ENCODE measurements around the gene BAK1.
A peak's percentile ranks its signal among the peaks of the same experiment; 100 is the strongest.

Gene BAK1

DNA sequence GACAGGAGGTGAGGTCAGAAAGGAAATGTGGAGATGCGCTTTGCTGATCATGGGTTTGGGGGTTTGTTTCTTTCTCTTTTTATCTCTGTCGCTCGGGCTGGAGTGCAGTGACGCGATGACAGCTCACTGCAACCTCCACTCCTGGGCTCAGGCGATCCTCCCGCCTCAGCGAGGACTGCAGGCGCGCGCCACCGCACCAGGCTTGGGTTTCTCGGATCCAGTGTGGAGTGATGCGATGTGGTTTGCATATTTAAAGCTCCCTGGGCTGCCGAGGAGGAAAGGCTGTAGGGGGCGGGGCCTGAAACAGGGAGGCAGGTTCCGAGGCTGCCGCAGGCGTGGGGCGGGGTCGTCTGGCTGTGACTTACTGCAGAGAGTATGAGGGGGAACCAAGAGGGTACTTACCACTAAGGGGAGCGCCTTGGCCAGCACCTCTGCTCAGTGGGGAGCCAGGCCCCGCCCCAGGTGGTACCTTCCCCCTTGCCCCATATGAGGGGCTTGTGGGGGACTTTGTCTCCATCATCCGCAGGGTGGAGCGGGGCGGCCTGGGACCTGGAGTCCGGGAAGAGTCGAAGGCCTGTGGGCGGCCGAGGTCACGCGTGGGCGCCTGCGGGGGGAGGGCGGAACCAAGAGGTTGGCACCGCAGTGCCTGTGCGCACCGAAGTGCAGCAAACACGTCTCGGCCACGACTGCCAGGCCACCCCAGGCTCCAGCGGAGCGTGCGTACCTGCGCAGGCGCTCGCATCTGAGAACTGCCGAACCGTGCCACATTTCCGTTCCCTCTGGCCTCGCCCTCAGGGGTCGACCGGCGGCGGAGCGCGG lies 12.7 kb upstream of the BAK1 start:
- peak; percentile 91 for DNase-seq (ENCODE audit: extremely low read depth, insufficient read length)
- Histone ChIP-seq H3K36me3 (ENCODE audit: control insufficient read depth, insufficient read depth, low read length) (no peaks in the 10 kb centered on the region), H3K4me3 (replicated peaks; ENCODE audit: low read depth, low read length) (peak overlapping the region; percentile 47), H3K27me3 (replicated peaks; ENCODE audit: control insufficient read depth, insufficient read depth, low read length) (no peaks in the 10 kb centered on the region)
- TF ChIP-seq, protein P1, sequence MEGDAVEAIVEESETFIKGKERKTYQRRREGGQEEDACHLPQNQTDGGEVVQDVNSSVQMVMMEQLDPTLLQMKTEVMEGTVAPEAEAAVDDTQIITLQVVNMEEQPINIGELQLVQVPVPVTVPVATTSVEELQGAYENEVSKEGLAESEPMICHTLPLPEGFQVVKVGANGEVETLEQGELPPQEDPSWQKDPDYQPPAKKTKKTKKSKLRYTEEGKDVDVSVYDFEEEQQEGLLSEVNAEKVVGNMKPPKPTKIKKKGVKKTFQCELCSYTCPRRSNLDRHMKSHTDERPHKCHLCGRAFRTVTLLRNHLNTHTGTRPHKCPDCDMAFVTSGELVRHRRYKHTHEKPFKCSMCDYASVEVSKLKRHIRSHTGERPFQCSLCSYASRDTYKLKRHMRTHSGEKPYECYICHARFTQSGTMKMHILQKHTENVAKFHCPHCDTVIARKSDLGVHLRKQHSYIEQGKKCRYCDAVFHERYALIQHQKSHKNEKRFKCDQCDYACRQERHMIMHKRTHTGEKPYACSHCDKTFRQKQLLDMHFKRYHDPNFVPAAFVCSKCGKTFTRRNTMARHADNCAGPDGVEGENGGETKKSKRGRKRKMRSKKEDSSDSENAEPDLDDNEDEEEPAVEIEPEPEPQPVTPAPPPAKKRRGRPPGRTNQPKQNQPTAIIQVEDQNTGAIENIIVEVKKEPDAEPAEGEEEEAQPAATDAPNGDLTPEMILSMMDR (IDR thresholded peaks at IDR 0.05; ENCODE audit: insufficient read depth, low read length, poor library complexity, severe bottlenecking): peak; percentile 2

DNA sequence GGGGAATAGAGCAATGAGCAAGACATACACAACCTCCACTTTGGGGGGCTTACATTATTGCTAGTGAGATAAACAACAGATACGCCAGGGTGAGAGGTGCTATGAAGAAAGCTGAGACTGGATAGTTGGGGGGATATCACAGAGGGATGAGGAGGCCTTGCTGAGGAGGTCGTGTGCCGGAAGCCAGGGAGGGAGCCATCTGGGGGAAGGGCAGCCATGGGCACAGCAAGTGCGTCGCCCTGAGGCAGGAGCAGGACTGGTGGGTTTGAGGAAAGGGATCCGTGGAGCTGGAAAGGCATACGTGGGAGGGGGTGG lies 12.2 kb upstream of the BAK1 start:
- no peak for DNase-seq (ENCODE audit: extremely low read depth, insufficient read length)
- no peak overlapping the region for H3K4me3 ChIP-seq (replicated peaks; ENCODE audit: low read depth, low read length)
- no peaks in the 10 kb centered on the region for H3K27me3 ChIP-seq (replicated peaks; ENCODE audit: control insufficient read depth, insufficient read depth, low read length)
- no peaks in the 10 kb centered on the region for H3K36me3 ChIP-seq (ENCODE audit: control insufficient read depth, insufficient read depth, low read length)
- TF ChIP-seq, protein P1 (IDR thresholded peaks at IDR 0.05; ENCODE audit: insufficient read depth, low read length, poor library complexity, severe bottlenecking): no peak

DNA sequence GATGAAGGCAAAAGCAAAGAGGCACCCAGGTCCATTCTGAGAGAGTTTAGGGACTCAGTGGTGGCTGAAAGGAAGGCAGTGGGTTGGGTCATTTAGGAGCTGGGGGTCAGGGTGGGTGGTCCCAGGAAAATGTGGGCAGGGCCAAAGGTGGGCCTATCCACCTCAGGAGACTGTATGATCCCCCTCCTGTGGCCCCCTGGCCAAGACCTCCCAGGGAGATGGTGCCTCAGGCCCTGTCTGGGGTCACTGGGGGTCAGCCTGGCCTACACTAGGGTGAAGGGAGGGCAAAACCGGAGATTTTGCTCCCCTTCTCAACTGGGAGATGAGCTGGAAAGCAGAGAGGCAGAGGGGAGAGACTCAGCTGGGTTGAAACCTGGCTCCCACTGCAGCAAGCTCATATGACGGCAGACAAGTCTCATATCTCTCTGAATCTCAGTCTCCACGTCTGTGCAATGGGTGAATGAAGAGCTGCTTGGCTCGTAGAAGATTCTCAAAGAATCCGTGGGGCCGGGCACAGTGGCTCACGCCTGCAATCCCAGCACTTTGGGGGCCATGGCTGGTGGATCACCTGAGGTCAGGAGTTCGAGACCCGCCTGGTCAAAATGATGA lies 11.5 kb upstream of the BAK1 start:
- DNase-seq (ENCODE audit: extremely low read depth, insufficient read length): no peak
- Histone ChIP-seq H3K4me3 (replicated peaks; ENCODE audit: low read depth, low read length) (no peak overlapping the region), H3K36me3 (ENCODE audit: control insufficient read depth, insufficient read depth, low read length) (no peaks in the 10 kb centered on the region), H3K27me3 (replicated peaks; ENCODE audit: control insufficient read depth, insufficient read depth, low read length) (no peaks in the 10 kb centered on the region)
- TF ChIP-seq, protein P1 (IDR thresholded peaks at IDR 0.05; ENCODE audit: insufficient read depth, low read length, poor library complexity, severe bottlenecking): no peak

DNA sequence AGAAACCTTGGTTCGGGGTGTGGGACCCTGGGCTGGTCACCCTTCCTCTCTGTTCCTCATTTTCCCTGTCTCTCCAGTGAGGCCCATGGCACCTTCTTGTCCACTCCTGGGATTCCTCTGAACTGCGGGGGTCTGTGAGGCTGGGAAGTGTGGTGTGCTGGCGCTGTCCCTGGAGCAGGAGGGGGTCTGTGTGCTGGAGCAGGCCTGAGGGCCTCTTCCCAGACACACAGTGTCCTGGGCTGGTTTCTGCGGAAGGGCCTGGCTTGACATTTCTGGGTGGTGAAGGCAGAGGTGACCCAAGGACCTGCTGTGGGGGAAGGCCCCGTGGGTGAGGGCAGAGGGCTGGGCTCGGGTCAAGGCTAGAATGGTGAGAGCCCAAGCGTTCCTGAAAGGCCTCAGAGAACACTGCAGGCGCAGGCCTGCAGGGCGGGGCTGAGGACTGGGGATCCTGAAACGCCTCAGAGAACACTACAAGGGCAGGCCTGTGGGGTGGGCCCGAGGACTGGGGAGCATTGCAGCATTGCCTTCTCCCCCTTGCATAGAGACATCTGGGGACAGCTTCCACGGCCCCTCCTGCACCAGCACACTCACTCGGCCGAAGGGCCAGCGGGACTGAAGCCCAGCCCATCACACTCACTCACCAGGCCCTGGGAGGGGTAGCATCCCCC lies 10.6 kb upstream of the BAK1 start:
- H3K4me3 ChIP-seq (replicated peaks; ENCODE audit: low read depth, low read length): no peak overlapping the region
- no peaks in the 10 kb centered on the region for H3K27me3 ChIP-seq (replicated peaks; ENCODE audit: control insufficient read depth, insufficient read depth, low read length)
- no peak for DNase-seq (ENCODE audit: extremely low read depth, insufficient read length)
- H3K36me3 ChIP-seq (ENCODE audit: control insufficient read depth, insufficient read depth, low read length): no peaks in the 10 kb centered on the region
- TF ChIP-seq, protein P1 (IDR thresholded peaks at IDR 0.05; ENCODE audit: insufficient read depth, low read length, poor library complexity, severe bottlenecking): no peak

DNA sequence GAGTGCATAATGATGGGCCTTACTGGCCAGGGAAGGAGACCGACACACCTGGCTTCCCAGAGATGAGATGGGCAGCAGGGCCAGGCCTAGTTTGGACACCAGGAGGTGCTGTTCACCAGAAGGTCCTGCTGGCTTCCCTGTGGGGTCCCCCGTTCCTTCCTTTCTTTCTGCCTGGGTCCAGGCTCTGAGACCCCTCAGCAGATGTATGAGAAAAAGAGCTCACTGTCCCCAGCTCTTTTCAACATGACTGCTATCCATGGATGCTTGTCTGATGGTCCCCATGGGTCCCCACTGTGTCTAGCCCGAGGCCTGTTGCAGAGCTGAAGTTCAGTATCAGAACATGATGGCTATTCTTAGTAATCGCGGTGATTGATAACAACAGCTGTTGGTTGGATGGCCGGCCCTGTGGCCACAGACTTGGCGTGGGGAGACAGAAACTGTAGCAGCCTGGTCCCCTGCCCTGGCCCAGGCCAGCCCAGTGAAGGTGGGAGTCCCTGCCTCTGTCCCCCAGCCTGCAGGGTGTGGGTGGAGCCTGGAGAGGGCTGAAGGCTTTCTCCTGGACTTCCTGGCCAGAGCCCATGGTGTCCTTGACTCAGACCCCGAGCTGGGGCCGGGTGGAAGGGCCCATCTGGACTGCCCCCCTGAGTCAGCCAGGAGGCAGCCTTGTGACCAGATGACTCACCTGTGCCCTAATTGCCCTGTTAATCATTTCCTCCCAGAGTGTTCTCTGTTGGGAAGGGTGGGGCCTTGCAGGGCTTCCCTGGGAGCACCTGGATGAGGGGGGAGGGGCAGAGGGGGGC lies 9.9 kb upstream of the BAK1 start:
- H3K36me3 ChIP-seq (ENCODE audit: control insufficient read depth, insufficient read depth, low read length): no peaks in the 10 kb centered on the region
- H3K27me3 ChIP-seq (replicated peaks; ENCODE audit: control insufficient read depth, insufficient read depth, low read length): no peaks in the 10 kb centered on the region
- TF ChIP-seq, protein P1 (IDR thresholded peaks at IDR 0.05; ENCODE audit: insufficient read depth, low read length, poor library complexity, severe bottlenecking): peak; percentile 96
- DNase-seq (ENCODE audit: extremely low read depth, insufficient read length): peak; percentile 69
- no peak overlapping the region for H3K4me3 ChIP-seq (replicated peaks; ENCODE audit: low read depth, low read length)
